Activated naive CD8-positive, alpha-beta T cell treated with anti-CD3 and anti-CD28 coated beads, Interleukin-2, amount 50 U/mL, for 24 hours (primary cell): ENCODE data around the gene CPLX3.
A peak's percentile ranks its signal among the peaks of the same experiment; 100 is the strongest.

Experiments used
- ATAC-seq: fragments of 150-1000 bp; cut with Tn5 transposase; one replicate; pipeline ENCODE4 v1.10.0; 2021
- DNase-seq: peaks from one replicate; pipeline ENCODE4 v3.0.0; 2021
- H3K27ac Mint-ChIP-seq: one replicate; pipeline ENCODE4 v1.8.0; 2021; ENCODE audit warnings: mild to moderate bottlenecking, mixed read lengths
- H3K27me3 Mint-ChIP-seq: one replicate; pipeline ENCODE4 v1.8.0; 2021; ENCODE audit warnings: mixed read lengths
- H3K36me3 Mint-ChIP-seq: one replicate; pipeline ENCODE4 v1.8.0; 2021; ENCODE audit warnings: low read depth, mixed read lengths
- H3K4me1 Mint-ChIP-seq: one replicate; pipeline ENCODE4 v1.8.0; 2021; ENCODE audit warnings: mixed read lengths
- H3K4me3 Mint-ChIP-seq: one replicate; pipeline ENCODE4 v1.8.0; 2021; ENCODE audit warnings: mild to moderate bottlenecking, moderate library complexity, mixed read lengths
- H3K9me3 Mint-ChIP-seq: one replicate; pipeline ENCODE4 v1.8.0; 2021; ENCODE audit warnings: mixed read lengths

Gene CPLX3

DNA sequence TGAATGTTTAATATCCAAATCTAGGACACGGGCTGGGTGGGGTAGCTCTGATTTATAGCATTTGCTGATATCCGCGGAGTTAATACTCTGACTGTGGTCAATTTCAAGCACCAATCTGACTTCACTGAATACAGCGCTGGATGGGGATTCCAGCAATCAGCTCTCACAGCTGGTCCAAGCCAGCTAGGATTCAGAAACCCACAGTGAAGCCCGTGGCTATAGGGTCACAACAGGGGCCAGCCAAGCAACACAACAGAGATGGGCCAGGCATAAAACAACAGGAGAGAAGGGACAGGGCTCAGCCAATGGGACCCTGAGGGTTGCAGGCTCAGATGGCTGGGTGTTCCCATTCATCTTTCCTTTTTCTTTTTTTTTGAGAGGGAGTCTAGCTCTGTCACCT lies 19.1 kb upstream of the CPLX3 start:
- Mint-ChIP-seq H3K27ac (peak overlapping the region; percentile 81), H3K4me1 (peaks cover 17% of the 10 kb centered on the region)
- peak; percentile 12 for ATAC-seq

GRCh38 chr15:74808078-74808839 lies 18.2 kb upstream of the CPLX3 start:
- peak overlapping the region; percentile 81 for H3K27ac Mint-ChIP-seq
- no peaks in the 10 kb centered on the region for H3K27me3 Mint-ChIP-seq
- DNase-seq (no peak), ATAC-seq (no peak)
- H3K36me3 Mint-ChIP-seq = peaks cover 11% of the 10 kb centered on the region
- peaks cover 17% of the 10 kb centered on the region for H3K4me1 Mint-ChIP-seq
- peak overlapping the region; percentile 15 for H3K4me3 Mint-ChIP-seq
- no peaks in the 10 kb centered on the region for H3K9me3 Mint-ChIP-seq

More for the DNA sequence above, 19.1 kb upstream of the CPLX3 start:
- H3K36me3 Mint-ChIP-seq = peaks cover 15% of the 10 kb centered on the region
- no peak overlapping the region for H3K4me3 Mint-ChIP-seq
- no peaks in the 10 kb centered on the region for H3K9me3 Mint-ChIP-seq
- no peaks in the 10 kb centered on the region for H3K27me3 Mint-ChIP-seq
- no peak for DNase-seq

DNA sequence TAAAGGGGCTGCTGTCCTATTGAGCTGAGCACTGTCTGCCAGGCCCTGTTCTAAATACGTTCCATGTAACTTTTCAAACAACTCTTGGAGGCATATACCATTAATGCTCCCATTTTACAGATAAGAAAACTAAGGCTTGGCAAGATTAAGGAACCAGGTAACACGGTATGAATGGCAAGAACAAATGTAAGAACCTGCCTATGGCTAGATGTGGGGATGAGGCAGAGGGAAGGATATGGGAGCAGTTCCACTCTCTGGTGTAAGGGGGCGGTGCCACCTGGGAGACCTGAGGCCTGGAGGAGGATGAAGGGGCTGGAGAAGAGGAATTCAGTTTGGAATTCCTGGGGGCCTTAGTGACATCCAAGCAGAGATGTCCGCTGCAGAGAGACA lies 17.6 kb upstream of the CPLX3 start:
- H3K27ac Mint-ChIP-seq = no peak overlapping the region
- H3K27me3 Mint-ChIP-seq = no peaks in the 10 kb centered on the region

DNA sequence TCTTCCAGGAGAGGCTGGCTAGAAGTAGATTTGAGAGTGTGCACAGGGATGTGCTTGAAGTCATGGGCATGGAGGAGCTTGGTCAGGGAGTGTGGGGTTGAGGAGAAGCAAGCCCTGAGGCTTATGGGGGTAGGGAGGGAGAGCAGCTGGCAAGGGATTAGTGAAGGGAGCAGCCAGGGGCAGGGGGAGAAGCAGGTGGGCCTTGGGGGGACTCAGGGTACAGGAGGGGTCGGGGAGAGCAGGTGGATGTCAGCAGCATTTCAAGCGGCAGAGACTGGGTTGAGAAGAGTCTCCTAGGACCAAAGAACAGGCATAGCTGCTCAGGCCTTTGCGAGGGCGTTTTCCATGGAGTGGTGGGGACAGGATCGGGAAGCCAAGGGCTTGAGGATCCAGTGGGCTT lies 17.2 kb upstream of the CPLX3 start:
- H3K4me3 Mint-ChIP-seq = no peak overlapping the region
- ATAC-seq (no peak), DNase-seq (no peak)
- H3K27ac Mint-ChIP-seq = no peak overlapping the region
- H3K27me3 Mint-ChIP-seq = no peaks in the 10 kb centered on the region
- H3K9me3 Mint-ChIP-seq = no peaks in the 10 kb centered on the region
- peaks cover 17% of the 10 kb centered on the region for H3K4me1 Mint-ChIP-seq
- H3K36me3 Mint-ChIP-seq = peaks cover 5% of the 10 kb centered on the region

More for the DNA sequence above, 17.6 kb upstream of the CPLX3 start:
- H3K36me3 Mint-ChIP-seq = peaks cover 9% of the 10 kb centered on the region
- ATAC-seq = no peak
- DNase-seq = no peak
- H3K4me1 Mint-ChIP-seq = peaks cover 17% of the 10 kb centered on the region
- H3K9me3 Mint-ChIP-seq = no peaks in the 10 kb centered on the region
- H3K4me3 Mint-ChIP-seq = no peak overlapping the region

DNA sequence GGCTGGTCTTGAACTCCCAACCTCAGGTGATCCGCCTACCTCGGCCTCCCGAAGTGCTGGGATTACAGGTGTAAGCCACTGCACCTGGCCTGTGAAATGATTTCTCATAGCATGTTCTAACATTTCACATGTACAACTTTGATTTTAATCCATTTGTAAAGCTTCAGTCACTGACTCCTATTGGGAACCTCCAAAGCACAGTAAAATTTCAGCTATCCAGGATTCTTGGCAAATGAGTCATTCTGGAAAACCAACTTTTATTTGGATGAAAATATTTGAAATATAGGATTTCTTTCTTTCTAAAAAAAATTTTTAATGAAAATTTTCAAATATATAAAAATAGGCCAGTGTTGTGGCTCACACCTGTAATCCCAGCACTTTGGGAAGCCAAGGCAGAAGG lies 16.5 kb upstream of the CPLX3 start:
- Mint-ChIP-seq H3K36me3 (peaks cover under 1% of the 10 kb centered on the region), H3K27me3 (no peaks in the 10 kb centered on the region), H3K4me1 (peaks cover 15% of the 10 kb centered on the region), H3K4me3 (no peak overlapping the region), H3K9me3 (no peaks in the 10 kb centered on the region), H3K27ac (no peak overlapping the region)
- ATAC-seq (no peak), DNase-seq (no peak)

- Mint-ChIP-seq H3K4me3 (no peak within 1 kb of the TSS), H3K27me3 (no peaks in the 10 kb centered on the region), H3K36me3 (no peaks in the 10 kb centered on the region), H3K27ac (no peak within 1 kb of the TSS), H3K9me3 (no peaks in the 10 kb centered on the region), H3K4me1 (peaks cover 4% of the 10 kb centered on the region)
- no peak for ATAC-seq
- no peak for DNase-seq
Measured at GRCh38 chr15:74812533-74812932, 13.9 kb upstream of the CPLX3 start, which contains the start of gene LMAN1L. Gene LMAN1L (plus strand): TSS chr15:74812835. CDS start chr15:74812855, 20 bp downstream.

DNA sequence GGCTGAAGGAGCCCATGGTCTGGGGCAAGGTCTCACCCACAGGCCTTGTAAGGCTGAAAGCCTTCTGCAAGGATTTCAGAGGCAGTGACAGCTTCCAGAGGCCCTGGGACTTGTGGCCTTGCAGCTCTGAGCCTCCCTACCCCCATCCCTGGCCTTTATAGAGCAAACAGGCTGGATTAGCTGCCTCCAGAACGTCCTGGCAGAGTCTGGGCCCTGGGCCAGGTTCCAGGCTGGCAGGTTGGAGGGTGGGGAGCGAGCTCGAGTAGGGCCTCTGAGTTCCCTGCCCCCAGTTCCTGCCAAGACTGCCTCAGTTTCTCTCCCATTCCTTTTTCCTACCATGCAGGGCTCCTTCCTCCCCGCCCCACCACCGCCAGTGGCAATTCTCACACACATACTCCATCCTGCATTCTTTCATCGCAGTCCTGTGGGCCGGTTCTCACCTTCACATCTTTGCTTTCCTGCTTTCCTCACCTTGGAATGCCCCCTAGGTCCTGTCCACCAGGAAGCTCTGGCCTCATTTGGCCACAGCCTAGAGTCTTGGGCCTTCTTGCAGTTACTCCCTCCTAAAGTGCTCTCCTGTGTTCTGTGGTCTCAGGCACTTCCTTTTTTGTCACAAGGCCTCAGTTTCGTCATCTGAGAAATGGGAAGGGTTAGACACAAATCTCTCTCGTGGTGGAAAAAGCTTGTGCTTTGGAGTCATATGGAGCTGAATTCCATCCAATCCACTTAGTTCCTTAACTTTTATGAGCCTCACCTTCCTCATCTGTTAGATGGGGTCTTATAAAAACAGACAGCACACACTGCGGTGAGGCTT lies 11.1 kb upstream of the CPLX3 start:
- H3K36me3 Mint-ChIP-seq = no peaks in the 10 kb centered on the region
- H3K9me3 Mint-ChIP-seq = no peaks in the 10 kb centered on the region
- no peak for ATAC-seq
- H3K4me1 Mint-ChIP-seq = peaks cover 9% of the 10 kb centered on the region
- H3K4me3 Mint-ChIP-seq = no peak overlapping the region
- no peaks in the 10 kb centered on the region for H3K27me3 Mint-ChIP-seq
- no peak overlapping the region for H3K27ac Mint-ChIP-seq
- DNase-seq = no peak

- no peaks in the 10 kb centered on the region for H3K9me3 Mint-ChIP-seq
- no peaks in the 10 kb centered on the region for H3K36me3 Mint-ChIP-seq
- H3K4me1 Mint-ChIP-seq = peaks cover 9% of the 10 kb centered on the region
- H3K27ac Mint-ChIP-seq = no peak overlapping the region
- no peak for DNase-seq
- ATAC-seq = no peak
- H3K4me3 Mint-ChIP-seq = no peak overlapping the region
- no peaks in the 10 kb centered on the region for H3K27me3 Mint-ChIP-seq
Measured at GRCh38 chr15:74815961-74816360, 10.5 kb upstream of the CPLX3 start.

DNA sequence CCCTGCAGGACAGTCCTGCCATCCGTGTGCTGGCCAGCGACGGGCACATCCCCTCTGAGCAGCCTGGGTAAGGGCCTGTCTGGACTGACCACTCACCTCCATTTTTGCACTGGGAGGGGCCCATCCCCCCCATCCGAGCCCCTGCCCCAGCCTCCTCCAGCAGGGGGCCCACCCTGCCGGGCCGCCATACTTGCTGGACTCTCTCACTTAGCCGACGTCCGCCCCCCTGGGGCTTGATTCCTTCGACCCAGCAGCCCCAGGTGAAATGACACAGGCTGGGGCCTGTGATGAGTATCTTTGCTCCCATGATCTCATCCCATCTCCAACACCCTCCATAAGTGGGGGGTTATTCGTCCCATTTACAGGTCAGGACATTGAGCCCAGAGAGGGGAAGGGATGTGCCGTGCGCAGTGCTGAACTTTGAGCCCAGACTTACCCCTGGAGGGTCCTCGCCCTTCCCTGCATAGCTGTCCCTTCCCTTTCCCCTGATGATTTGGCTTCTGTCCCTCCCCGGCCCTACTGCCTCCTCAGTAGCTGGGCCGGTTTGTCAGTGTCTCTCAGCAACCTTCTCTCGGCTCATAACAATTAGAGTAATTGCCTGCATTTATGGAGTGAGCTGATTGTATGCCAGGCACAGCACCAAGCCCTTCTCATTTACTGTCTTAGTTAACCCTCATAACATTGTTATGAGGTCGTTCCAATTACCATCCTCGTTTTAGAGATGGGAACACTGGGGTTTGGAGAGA lies 9.6 kb upstream of the CPLX3 start:
- DNase-seq = no peak

DNA sequence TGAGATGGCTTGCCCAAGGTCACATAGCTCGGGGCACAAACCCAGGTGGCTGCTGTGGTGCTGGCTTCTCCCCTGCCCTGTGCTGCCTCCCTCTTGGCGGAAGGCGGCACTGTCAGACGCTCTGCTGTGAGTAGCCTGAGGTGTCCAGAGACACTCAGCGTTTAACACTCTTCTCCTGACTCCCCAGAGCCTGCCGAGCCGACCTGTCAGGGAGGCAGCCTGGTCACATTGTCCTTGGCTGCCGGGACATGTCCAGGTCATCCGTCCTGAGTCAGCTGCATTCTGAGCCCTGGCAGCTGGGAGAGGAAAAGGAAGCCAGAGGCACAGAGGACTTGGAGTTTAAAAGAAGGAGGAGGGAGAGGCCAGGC lies 9.1 kb upstream of the CPLX3 start:
- no peak for ATAC-seq
- no peak for DNase-seq
- Mint-ChIP-seq H3K4me3 (no peak overlapping the region), H3K36me3 (no peaks in the 10 kb centered on the region), H3K4me1 (peaks cover 10% of the 10 kb centered on the region), H3K27me3 (no peaks in the 10 kb centered on the region), H3K9me3 (no peaks in the 10 kb centered on the region), H3K27ac (no peak overlapping the region)

More for the DNA sequence above, 9.6 kb upstream of the CPLX3 start:
- Mint-ChIP-seq H3K27me3 (no peaks in the 10 kb centered on the region), H3K27ac (no peak overlapping the region), H3K4me3 (no peak overlapping the region), H3K4me1 (peaks cover 10% of the 10 kb centered on the region), H3K9me3 (no peaks in the 10 kb centered on the region), H3K36me3 (no peaks in the 10 kb centered on the region)
- ATAC-seq = no peak

GRCh38 chr15:74820056-74820455 lies 6.4 kb upstream of the CPLX3 start:
- no peak for ATAC-seq
- Mint-ChIP-seq H3K36me3 (no peaks in the 10 kb centered on the region), H3K27ac (no peak overlapping the region), H3K4me3 (no peak overlapping the region), H3K27me3 (peaks cover 6% of the 10 kb centered on the region), H3K9me3 (no peaks in the 10 kb centered on the region), H3K4me1 (peaks cover 10% of the 10 kb centered on the region)
- no peak for DNase-seq

DNA sequence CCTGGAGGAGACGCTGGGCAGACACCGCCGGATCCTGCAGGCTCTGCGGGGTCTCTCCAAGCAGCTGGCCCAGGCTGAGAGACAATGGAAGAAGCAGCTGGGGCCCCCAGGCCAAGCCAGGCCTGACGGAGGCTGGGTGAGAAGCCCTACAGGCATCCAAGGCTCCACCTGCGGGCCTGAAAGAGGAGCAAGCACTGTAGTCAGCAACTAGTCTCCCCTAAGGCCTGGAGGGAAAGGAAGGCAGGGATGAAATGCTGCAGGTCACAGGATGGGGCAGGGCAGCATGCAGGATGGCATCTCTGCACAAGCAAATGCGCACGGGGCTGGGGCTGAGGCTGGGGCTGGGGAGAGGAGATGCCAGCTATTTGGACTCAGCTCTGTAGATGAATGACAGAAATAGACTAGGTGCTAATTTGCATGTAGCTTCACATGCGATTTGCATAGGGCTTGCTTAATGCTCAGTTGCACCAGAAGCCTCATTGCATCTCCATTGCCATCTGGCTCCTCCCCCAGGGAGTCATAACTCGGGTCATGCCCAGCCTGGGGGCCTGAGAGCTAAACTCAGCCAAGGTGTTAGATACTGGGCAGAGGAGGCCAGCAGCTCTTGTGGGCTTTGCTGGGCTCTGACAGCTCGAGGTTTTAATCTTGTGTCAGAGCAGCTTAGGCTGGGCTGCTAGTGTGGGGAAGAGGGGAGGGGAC lies 5.2 kb upstream of the CPLX3 start:
- Mint-ChIP-seq H3K27me3 (peaks cover 11% of the 10 kb centered on the region), H3K4me3 (no peak overlapping the region), H3K4me1 (peaks cover 10% of the 10 kb centered on the region), H3K36me3 (no peaks in the 10 kb centered on the region), H3K27ac (no peak overlapping the region), H3K9me3 (no peaks in the 10 kb centered on the region)
- DNase-seq = no peak
- ATAC-seq = no peak

DNA sequence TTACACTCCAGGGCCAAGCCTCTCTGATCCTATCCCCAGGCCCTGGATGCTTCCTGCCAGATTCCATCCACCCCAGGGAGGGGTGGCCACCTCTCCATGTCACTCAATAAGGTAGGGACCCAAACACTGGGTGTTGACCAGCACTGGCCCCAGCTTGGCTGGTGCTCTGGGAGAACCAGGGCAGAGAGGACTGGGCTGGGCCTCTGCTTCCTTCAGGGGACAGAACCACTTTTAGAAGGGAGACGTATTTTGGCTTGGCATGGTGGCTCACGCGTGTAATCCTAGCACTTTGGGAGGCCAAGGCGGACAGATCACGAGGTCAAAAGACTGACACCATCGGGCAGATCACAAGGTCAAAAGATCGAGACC lies 4.7 kb upstream of the CPLX3 start:
- Mint-ChIP-seq H3K4me1 (peaks cover 10% of the 10 kb centered on the region), H3K9me3 (no peaks in the 10 kb centered on the region), H3K36me3 (no peaks in the 10 kb centered on the region), H3K4me3 (no peak overlapping the region), H3K27ac (no peak overlapping the region), H3K27me3 (peaks cover 11% of the 10 kb centered on the region)
- DNase-seq = no peak
- ATAC-seq = no peak

- H3K27me3 Mint-ChIP-seq = peaks cover 15% of the 10 kb centered on the region
- no peak overlapping the region for H3K27ac Mint-ChIP-seq
- DNase-seq (no peak), ATAC-seq (no peak)
- H3K9me3 Mint-ChIP-seq = no peaks in the 10 kb centered on the region
- H3K36me3 Mint-ChIP-seq = no peaks in the 10 kb centered on the region
- H3K4me1 Mint-ChIP-seq = peaks cover 10% of the 10 kb centered on the region
- no peak overlapping the region for H3K4me3 Mint-ChIP-seq
Measured at GRCh38 chr15:74822233-74822632, 4.2 kb upstream of the CPLX3 start.
